Neutrophil (primary cell): Measurements from ENCODE around the gene S100A8.

Experiments
- H3K27ac ChIP-seq: fragments of 200-600 bp; sonication (generic); 2 replicates; pipeline ENCODE4 v1.5.1; 2016; ENCODE audit warnings: mild to moderate bottlenecking, moderate library complexity
- H3K27me3 ChIP-seq: fragments of 200-600 bp; sonication (generic); 2 replicates; pipeline ENCODE4 v1.6.0; 2016; ENCODE audit warnings: mild to moderate bottlenecking
- H3K36me3 ChIP-seq: fragments of 200-600 bp; sonication (generic); 2 replicates; pipeline ENCODE4 v1.5.1; 2017
- H3K4me1 ChIP-seq, 2 experiments: fragments of 200-600 bp in 1 of 2; sonication (generic) in 1 of 2; 1 replicate in 1 of 2; 2 replicates in 1 of 2; pipeline versions ENCODE4 v1.5.1 to v1.6.1; 2013 to 2016; ENCODE audit warnings: low read depth in 1 of 2, low read length in 1 of 2, mild to moderate bottlenecking in 1 of 2, moderate library complexity in 1 of 2; ENCODE audit not compliant: control insufficient read depth in 1 of 2, insufficient read depth in 1 of 2
- H3K4me3 ChIP-seq, 2 experiments: fragments of 200-600 bp in 1 of 2; sonication (generic) in 1 of 2; 1 replicate in 1 of 2; 2 replicates in 1 of 2; pipeline ENCODE4 v1.5.1; 2013 to 2016; ENCODE audit warnings: low read depth in 1 of 2, low read length in 1 of 2, mild to moderate bottlenecking in 1 of 2, moderate library complexity in 1 of 2
- H3K9me3 ChIP-seq: fragments of 200-600 bp; sonication (generic); 2 replicates; pipeline ENCODE4 v1.5.1; 2016
- CTCF ChIP-seq: fragments of 200-600 bp; sonication (generic); IDR thresholded peaks from 2 replicates; pipeline ENCODE4 v1.5.1; 2016; ENCODE audit warnings: antibody characterized with exemption

The S100A8 gene

GRCh38 chr1:153344718-153345025, 46.2 kb downstream of the S100A8 start:
- Histone ChIP-seq H3K4me3 (no peak overlapping the region), H3K9me3 (no peaks in the 10 kb centered on the region), H3K27ac (peak overlapping the region; percentile 83), H3K4me1 (peaks cover 52 to 58% of the 10 kb centered on the region in 2 experiments), H3K27me3 (peaks cover 9% of the 10 kb centered on the region), H3K36me3 (no peaks in the 10 kb centered on the region)
- TF ChIP-seq CTCF, result no peak

- Histone ChIP-seq H3K36me3 (no peaks in the 10 kb centered on the region), H3K4me3 (no peak overlapping the region), H3K4me1 (peaks cover 46 to 53% of the 10 kb centered on the region in 2 experiments), H3K9me3 (no peaks in the 10 kb centered on the region), H3K27ac (peak overlapping the region; percentile 83), H3K27me3 (peaks cover 14% of the 10 kb centered on the region)
- no peak for TF ChIP-seq CTCF
Measured at GRCh38 chr1:153343811-153344717, 46.8 kb downstream of the S100A8 start.

- Histone ChIP-seq H3K27ac (peak overlapping the region; percentile 83), H3K4me1 (peaks cover 38 to 44% of the 10 kb centered on the region in 2 experiments)
Measured at GRCh38 chr1:153343040-153343681, 47.7 kb downstream of the S100A8 start.

GRCh38 chr1:153342178-153342577, 48.7 kb downstream of the S100A8 start:
- H3K27ac ChIP-seq, result no peak overlapping the region
- H3K4me1 ChIP-seq, result peaks cover 38 to 44% of the 10 kb centered on the region in 2 experiments
- H3K9me3 ChIP-seq, result no peaks in the 10 kb centered on the region
- H3K27me3 ChIP-seq, result peaks cover 25% of the 10 kb centered on the region
- TF ChIP-seq CTCF, result no peak
- H3K36me3 ChIP-seq, result no peaks in the 10 kb centered on the region
- no peak overlapping the region for H3K4me3 ChIP-seq

More at GRCh38 chr1:153343040-153343681, 47.7 kb downstream of the S100A8 start:
- H3K4me3 ChIP-seq, result no peak overlapping the region
- H3K36me3 ChIP-seq, result no peaks in the 10 kb centered on the region
- H3K27me3 ChIP-seq, result peaks cover 21% of the 10 kb centered on the region
- no peaks in the 10 kb centered on the region for H3K9me3 ChIP-seq
- no peak for TF ChIP-seq CTCF

GRCh38 chr1:153341431-153341934, 49.4 kb downstream of the S100A8 start:
- H3K27me3 ChIP-seq, result peaks cover 25% of the 10 kb centered on the region
- H3K4me1 ChIP-seq, result peaks cover 36 to 41% of the 10 kb centered on the region in 2 experiments
- no peaks in the 10 kb centered on the region for H3K9me3 ChIP-seq
- H3K4me3 ChIP-seq, result no peak overlapping the region
- no peaks in the 10 kb centered on the region for H3K36me3 ChIP-seq
- H3K27ac ChIP-seq, result no peak overlapping the region
- TF ChIP-seq CTCF, result no peak
